Measurements from ENCODE around the gene ZNF490. TPM values are rescaled to one million over a fixed set of nuclear protein-coding genes. Genes with fewer than 3 reads are reported as not detected.
A peak's percentile ranks its signal among the peaks of the same experiment; 100 is the strongest.
"Not testable (repeated sequence)": the region's sequence is repeated elsewhere in the genome, so short reads cannot be mapped to it uniquely, and the experiment has no call there.

Gene ZNF490
- total RNA-seq, 1 donor from 2014 or later = 1.2 TPM

GRCh38 chr19:12648088-12648487 lies 37.5 kb upstream of the ZNF490 start:
- no peak for DNase-seq (ENCODE audit: low read depth)
- peak; percentile 50 for TF ChIP-seq CTCF (conservative IDR thresholded peaks at IDR 0.05; ENCODE audit: low read depth, low read length)
- peak overlapping the region; percentile 46 for H3K4me3 ChIP-seq (ENCODE audit: low read depth, low read length)

GRCh38 chr19:12647490-12648071 lies 37.0 kb upstream of the ZNF490 start:
- H3K4me3 ChIP-seq (ENCODE audit: low read depth, low read length) = peak overlapping the region; percentile 46
- TF ChIP-seq CTCF (conservative IDR thresholded peaks at IDR 0.05; ENCODE audit: low read depth, low read length) = no peak

GRCh38 chr19:12647047-12647446 lies 36.4 kb upstream of the ZNF490 start:
- no peak for DNase-seq (ENCODE audit: low read depth)
- no peak for TF ChIP-seq CTCF (conservative IDR thresholded peaks at IDR 0.05; ENCODE audit: low read depth, low read length)
- no peak overlapping the region for H3K4me3 ChIP-seq (ENCODE audit: low read depth, low read length)

More at GRCh38 chr19:12647490-12648071, 37.0 kb upstream of the ZNF490 start:
- DNase-seq (ENCODE audit: low read depth) = no peak

GRCh38 chr19:12646551-12646950 lies 35.9 kb upstream of the ZNF490 start:
- no peak overlapping the region for H3K4me3 ChIP-seq (ENCODE audit: low read depth, low read length)
- no peak for TF ChIP-seq CTCF (conservative IDR thresholded peaks at IDR 0.05; ENCODE audit: low read depth, low read length)
- DNase-seq (ENCODE audit: low read depth) = no peak

- H3K4me3 ChIP-seq (ENCODE audit: low read depth, low read length); DNase-seq (ENCODE audit: low read depth): not testable (repeated sequence)
Observed at GRCh38 chr19:12643716-12644115, 33.1 kb upstream of the ZNF490 start.

GRCh38 chr19:12642506-12642905 lies 31.9 kb upstream of the ZNF490 start:
- TF ChIP-seq CTCF (conservative IDR thresholded peaks at IDR 0.05; ENCODE audit: low read depth, low read length) = no peak
- DNase-seq (ENCODE audit: low read depth) = no peak
- no peak overlapping the region for H3K4me3 ChIP-seq (ENCODE audit: low read depth, low read length)

GRCh38 chr19:12641456-12641855 lies 30.8 kb upstream of the ZNF490 start:
- TF ChIP-seq CTCF (conservative IDR thresholded peaks at IDR 0.05; ENCODE audit: low read depth, low read length) = no peak
- DNase-seq (ENCODE audit: low read depth) = no peak
- H3K4me3 ChIP-seq (ENCODE audit: low read depth, low read length) = no peak overlapping the region
